IPS-15b (cell line): ENCODE measurements around the gene RASIP1.
"Not testable (repeated sequence)": the region's sequence is repeated elsewhere in the genome, so short reads cannot be mapped to it uniquely, and the experiment has no call there.

Source experiments
- H3K27me3 ChIP-seq: one replicate; pipeline ENCODE4 v1.6.1; 2013; ENCODE audit warnings: low read length; ENCODE audit not compliant: control insufficient read depth, insufficient read depth
- H3K36me3 ChIP-seq: one replicate; pipeline ENCODE4 v1.6.1; 2013; ENCODE audit warnings: low read length; ENCODE audit not compliant: control insufficient read depth, insufficient read depth
- H3K4me1 ChIP-seq: one replicate; pipeline ENCODE4 v1.6.1; 2013; ENCODE audit warnings: mild to moderate bottlenecking, low read length; ENCODE audit not compliant: control insufficient read depth, insufficient read depth
- H3K4me3 ChIP-seq: one replicate; pipeline ENCODE4 v1.5.1; 2013; ENCODE audit warnings: low read depth, low read length
- H3K9ac ChIP-seq: one replicate; pipeline ENCODE4 v1.6.1; 2013; ENCODE audit warnings: low read depth, mild to moderate bottlenecking, low read length
- H3K9me3 ChIP-seq: one replicate; pipeline ENCODE4 v1.6.1; 2013; ENCODE audit warnings: mild to moderate bottlenecking, low read length; ENCODE audit not compliant: control insufficient read depth, insufficient read depth

The RASIP1 gene

DNA sequence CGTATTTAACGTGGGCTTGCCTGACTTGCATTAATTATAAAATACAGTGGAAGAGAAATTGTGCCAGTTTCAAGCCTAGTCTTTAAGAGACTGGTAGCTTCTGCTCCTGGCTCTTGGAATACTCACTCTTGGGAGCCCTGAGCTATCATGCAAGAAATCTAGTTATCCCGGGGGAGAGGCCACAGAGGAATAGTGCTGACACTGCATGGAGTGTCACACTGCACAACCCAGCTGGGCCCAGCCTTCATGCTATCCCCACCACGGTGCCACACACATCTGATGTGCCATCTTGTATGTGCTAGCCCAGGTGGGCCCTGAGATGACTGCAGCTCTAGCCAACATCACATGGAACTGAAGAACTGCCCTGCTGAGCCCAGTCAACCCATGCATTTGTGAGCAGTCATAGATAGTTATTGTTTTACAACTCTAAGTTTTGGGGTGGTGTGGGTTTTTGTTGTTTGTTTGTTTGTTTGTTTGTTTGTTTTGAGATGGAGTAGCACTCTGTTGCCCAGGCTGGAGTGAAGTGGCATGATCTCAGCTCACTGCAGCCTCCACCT is 29.2 kb downstream of the RASIP1 start:
- Histone ChIP-seq H3K4me3 (no peak overlapping the region), H3K9me3 (no peaks in the 10 kb centered on the region), H3K27me3 (no peaks in the 10 kb centered on the region), H3K9ac (no peak overlapping the region), H3K36me3 (no peaks in the 10 kb centered on the region), H3K4me1 (peaks cover 2% of the 10 kb centered on the region)

- Histone ChIP-seq H3K9me3 (no peaks in the 10 kb centered on the region), H3K36me3 (peaks cover 1% of the 10 kb centered on the region), H3K4me3 (no peak overlapping the region), H3K4me1 (no peaks in the 10 kb centered on the region), H3K9ac (no peak overlapping the region), H3K27me3 (no peaks in the 10 kb centered on the region)
Observed at GRCh38 chr19:48708471-48708870, 31.9 kb downstream of the RASIP1 start.

- no peaks in the 10 kb centered on the region for H3K9me3 ChIP-seq
- H3K27me3 ChIP-seq: no peaks in the 10 kb centered on the region
- no peak overlapping the region for H3K4me3 ChIP-seq
- peaks cover 4% of the 10 kb centered on the region for H3K36me3 ChIP-seq
- no peak overlapping the region for H3K9ac ChIP-seq
- H3K4me1 ChIP-seq: no peaks in the 10 kb centered on the region
Observed at GRCh38 chr19:48705431-48705830, 35.0 kb downstream of the RASIP1 start.

GRCh38 chr19:48703316-48703715 is 37.1 kb downstream of the RASIP1 start:
- H3K27me3 ChIP-seq: no peaks in the 10 kb centered on the region
- H3K9ac ChIP-seq: no peak overlapping the region
- no peaks in the 10 kb centered on the region for H3K4me1 ChIP-seq
- no peak overlapping the region for H3K4me3 ChIP-seq
- peaks cover 4% of the 10 kb centered on the region for H3K36me3 ChIP-seq
- no peaks in the 10 kb centered on the region for H3K9me3 ChIP-seq

- Histone ChIP-seq H3K9ac (no peak overlapping the region), H3K4me3 (no peak overlapping the region), H3K4me1 (no peaks in the 10 kb centered on the region), H3K36me3 (peaks cover 4% of the 10 kb centered on the region), H3K27me3 (no peaks in the 10 kb centered on the region), H3K9me3 (no peaks in the 10 kb centered on the region)
Observed at GRCh38 chr19:48702701-48703100, 37.7 kb downstream of the RASIP1 start.

- no peaks in the 10 kb centered on the region for H3K27me3 ChIP-seq
- no peak overlapping the region for H3K4me3 ChIP-seq
- H3K36me3 ChIP-seq: peaks cover 2% of the 10 kb centered on the region
- no peak overlapping the region for H3K9ac ChIP-seq
- peaks cover 2% of the 10 kb centered on the region for H3K4me1 ChIP-seq
- no peaks in the 10 kb centered on the region for H3K9me3 ChIP-seq
Observed at GRCh38 chr19:48698046-48698445, 42.4 kb downstream of the RASIP1 start.

DNA sequence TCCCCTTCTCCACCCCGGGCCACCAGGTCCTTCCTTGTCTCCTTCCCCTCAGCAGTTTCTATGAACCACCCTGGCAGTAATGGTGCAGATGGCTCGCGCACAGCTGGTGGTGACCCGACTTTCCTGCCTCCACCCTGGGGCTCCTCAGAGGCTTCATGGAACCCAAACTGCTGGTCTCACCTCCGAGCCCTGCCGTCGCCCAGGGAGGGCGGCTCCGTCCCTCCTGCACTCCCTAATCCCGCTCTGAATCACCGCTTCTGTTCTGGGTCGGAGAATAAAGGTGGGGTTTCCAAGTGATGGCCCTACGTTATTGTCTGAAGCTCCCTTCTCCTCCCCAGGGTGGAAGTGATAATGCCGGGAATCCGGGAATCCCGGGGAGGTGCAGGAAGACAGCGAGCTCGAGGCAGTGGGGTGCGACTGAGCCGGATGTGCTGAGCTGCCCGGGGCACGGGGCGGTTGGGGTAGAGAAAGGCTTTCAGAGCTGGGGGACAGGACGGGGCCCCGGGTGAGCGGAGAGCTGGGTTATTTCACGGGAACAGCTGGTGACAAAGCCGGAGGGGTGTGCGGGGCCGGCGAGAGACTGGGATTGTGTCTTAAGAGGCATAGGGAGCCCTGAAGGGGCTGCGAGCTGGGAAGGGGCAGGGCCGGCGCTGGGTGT is 43.9 kb downstream of the RASIP1 start:
- Histone ChIP-seq H3K4me1 (peaks cover 2% of the 10 kb centered on the region), H3K9ac (peak overlapping the region; percentile 60), H3K36me3 (peaks cover 2% of the 10 kb centered on the region), H3K4me3 (peak overlapping the region; percentile 96), H3K27me3 (no peaks in the 10 kb centered on the region), H3K9me3 (no peaks in the 10 kb centered on the region)

- Histone ChIP-seq H3K9me3 (no peaks in the 10 kb centered on the region), H3K4me1 (peaks cover 2% of the 10 kb centered on the region), H3K36me3 (peaks cover 2% of the 10 kb centered on the region), H3K4me3 (peak within 1 kb of the TSS; percentile 96), H3K27me3 (no peaks in the 10 kb centered on the region), H3K9ac (peak within 1 kb of the TSS; percentile 60)
Observed at GRCh38 chr19:48695743-48696352, 44.6 kb downstream of the RASIP1 start, which contains the start of gene FUT2. Gene FUT2 (plus strand): TSS chr19:48695971. CDS start chr19:48702957, 6,986 bp downstream.

DNA sequence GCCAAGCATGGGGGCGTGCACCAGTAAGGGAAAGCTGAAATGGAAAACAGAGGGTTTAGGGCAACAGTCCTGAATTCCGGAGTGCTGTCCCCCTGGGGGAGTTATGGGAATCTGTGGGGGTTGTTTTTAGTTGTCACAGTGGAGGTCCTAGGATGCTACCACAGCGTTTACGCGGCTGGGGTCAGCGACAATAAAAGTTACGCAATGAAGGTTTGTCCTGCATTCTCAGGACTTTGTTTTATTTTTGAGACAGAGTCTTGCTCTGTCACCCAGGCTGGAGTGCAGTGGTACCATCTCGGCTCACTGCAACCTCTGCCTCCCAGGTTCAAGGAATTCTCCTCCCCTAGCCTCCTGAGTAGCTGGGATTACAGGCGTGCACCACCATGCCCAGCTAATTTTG is 46.8 kb downstream of the RASIP1 start:
- H3K4me1 ChIP-seq, H3K36me3 ChIP-seq, H3K4me3 ChIP-seq, H3K27me3 ChIP-seq, H3K9me3 ChIP-seq, H3K9ac ChIP-seq: not testable (repeated sequence)

- H3K4me3 ChIP-seq: no peak overlapping the region
- no peaks in the 10 kb centered on the region for H3K36me3 ChIP-seq
- H3K4me1 ChIP-seq: no peaks in the 10 kb centered on the region
- H3K27me3 ChIP-seq: no peaks in the 10 kb centered on the region
- no peak overlapping the region for H3K9ac ChIP-seq
- no peaks in the 10 kb centered on the region for H3K9me3 ChIP-seq
Observed at GRCh38 chr19:48689449-48689848, 51.0 kb downstream of the RASIP1 start.

- Histone ChIP-seq H3K4me1 (no peaks in the 10 kb centered on the region), H3K27me3 (no peaks in the 10 kb centered on the region), H3K36me3 (no peaks in the 10 kb centered on the region), H3K4me3 (no peak overlapping the region), H3K9ac (no peak overlapping the region), H3K9me3 (no peaks in the 10 kb centered on the region)
Observed at GRCh38 chr19:48687776-48688175, 52.6 kb downstream of the RASIP1 start.

- H3K4me1 ChIP-seq, H3K9ac ChIP-seq, H3K4me3 ChIP-seq, H3K9me3 ChIP-seq, H3K27me3 ChIP-seq, H3K36me3 ChIP-seq: not testable (repeated sequence)
Observed at GRCh38 chr19:48686637-48687036, 53.8 kb downstream of the RASIP1 start.
